Colonic mucosa (tissue), 4 donors: ENCODE results near the gene ARHGAP6. TPM values are rescaled to one million over a fixed set of nuclear protein-coding genes. Genes with fewer than 3 reads are reported as not detected.

Experiments
- DNase-seq: peaks from one replicate; pipeline ENCODE4 v3.0.0-alpha.2; 2020
- H3K27ac ChIP-seq: fragments of 200-600 bp; one replicate; pipeline ENCODE4 v1.8.0; 2021
- H3K27me3 ChIP-seq: fragments of 200-600 bp; one replicate; pipeline ENCODE4 v1.8.0; 2021
- H3K36me3 ChIP-seq: fragments of 200-600 bp; one replicate; pipeline ENCODE4 v1.8.0; 2021
- H3K4me1 ChIP-seq: fragments of 200-600 bp; one replicate; pipeline ENCODE4 v1.8.0; 2021; ENCODE audit warnings: mild to moderate bottlenecking
- H3K4me3 ChIP-seq: fragments of 200-600 bp; one replicate; pipeline ENCODE4 v1.8.0; 2021
- H3K9ac ChIP-seq, 2 donors: one replicate each; pipeline ENCODE4 v1.7.0; 2013; ENCODE audit warnings: control low read depth in 2 of 2, low read depth in 2 of 2, low read length in 2 of 2
- H3K9me3 ChIP-seq: fragments of 200-600 bp; one replicate; pipeline ENCODE4 v1.8.0; 2021
- CTCF ChIP-seq: fragments of 200-600 bp; IDR thresholded peaks from one replicate; pipeline ENCODE4 v1.8.0; 2022; ENCODE audit warnings: antibody characterized with exemption, mild to moderate bottlenecking
- intact Hi-C: fragments of 100-400 bp; cut with DNase I; formaldehyde crosslinking; loops from one replicate; pipeline ENCODE4 v1.14.1; 2022
- total RNA-seq, 2 donors: library from RNA; stranded (reverse); fragmentation: NEBNext Ultra II Directional in 1 of 2; extraction: Animal tissue kit (Norgen Biotek cat#: 25700) in 1 of 2; gene quantifications; one replicate each; pipeline ENCODE4 v1.2.1, GENCODE V29; 2021
- donor health status: healthy.
- donor health status: DM: no; HTN: no; CAD: no.
- donor health status: DM: no; HTN: no; CAD: no.

ARHGAP6 gene
- total RNA-seq, 2 donors from 2014 or later = 1.1 to 5.0 TPM

GRCh38 chrX:11408109-11408405 lies 257.7 kb downstream of the ARHGAP6 start:
- Histone ChIP-seq H3K27me3 (no peaks in the 10 kb centered on the region), H3K27ac (no peak overlapping the region), H3K9me3 (no peaks in the 10 kb centered on the region), H3K4me3 (no peak overlapping the region), H3K9ac (no peak overlapping the region), H3K4me1 (no peaks in the 10 kb centered on the region), H3K36me3 (no peaks in the 10 kb centered on the region)
- no peak for TF ChIP-seq CTCF
- intact Hi-C loops = no loop called here
- no peak for DNase-seq

GRCh38 chrX:11407331-11408108 lies 258.2 kb downstream of the ARHGAP6 start:
- H3K27me3 ChIP-seq = no peaks in the 10 kb centered on the region
- H3K4me3 ChIP-seq = no peak overlapping the region
- no peaks in the 10 kb centered on the region for H3K9me3 ChIP-seq
- no peak for DNase-seq
- TF ChIP-seq CTCF = no peak
- no peaks in the 10 kb centered on the region for H3K4me1 ChIP-seq
- no peak overlapping the region for H3K9ac ChIP-seq
- no peak overlapping the region for H3K27ac ChIP-seq
- no peaks in the 10 kb centered on the region for H3K36me3 ChIP-seq
- intact Hi-C loops = no loop called here

- no peak for TF ChIP-seq CTCF
- no peak for DNase-seq
- Histone ChIP-seq H3K36me3 (no peaks in the 10 kb centered on the region), H3K9me3 (no peaks in the 10 kb centered on the region), H3K9ac (no peak overlapping the region), H3K4me1 (no peaks in the 10 kb centered on the region), H3K4me3 (no peak overlapping the region), H3K27ac (no peak overlapping the region), H3K27me3 (no peaks in the 10 kb centered on the region)
- intact Hi-C loops = no loop called here
Measured at GRCh38 chrX:11406109-11406765, 259.5 kb downstream of the ARHGAP6 start.

- no peak overlapping the region for H3K9ac ChIP-seq
- no peak overlapping the region for H3K27ac ChIP-seq
- no peak for DNase-seq
- no peak for TF ChIP-seq CTCF
- H3K27me3 ChIP-seq = no peaks in the 10 kb centered on the region
- no peaks in the 10 kb centered on the region for H3K9me3 ChIP-seq
- no peaks in the 10 kb centered on the region for H3K36me3 ChIP-seq
- H3K4me3 ChIP-seq = no peak overlapping the region
- intact Hi-C loops = no loop called here
- H3K4me1 ChIP-seq = no peaks in the 10 kb centered on the region
Measured at GRCh38 chrX:11403631-11404030, 262.1 kb downstream of the ARHGAP6 start.

- H3K9me3 ChIP-seq = no peaks in the 10 kb centered on the region
- H3K27me3 ChIP-seq = no peaks in the 10 kb centered on the region
- H3K36me3 ChIP-seq = no peaks in the 10 kb centered on the region
- no peak overlapping the region for H3K9ac ChIP-seq
- H3K27ac ChIP-seq = no peak overlapping the region
- no peaks in the 10 kb centered on the region for H3K4me1 ChIP-seq
- intact Hi-C loops = no loop called here
- no peak for DNase-seq
- TF ChIP-seq CTCF = no peak
- H3K4me3 ChIP-seq = no peak overlapping the region
Measured at GRCh38 chrX:11401966-11402365, 263.8 kb downstream of the ARHGAP6 start.
